Measurements from ENCODE around the gene ADGRE1.

The ADGRE1 gene

DNA sequence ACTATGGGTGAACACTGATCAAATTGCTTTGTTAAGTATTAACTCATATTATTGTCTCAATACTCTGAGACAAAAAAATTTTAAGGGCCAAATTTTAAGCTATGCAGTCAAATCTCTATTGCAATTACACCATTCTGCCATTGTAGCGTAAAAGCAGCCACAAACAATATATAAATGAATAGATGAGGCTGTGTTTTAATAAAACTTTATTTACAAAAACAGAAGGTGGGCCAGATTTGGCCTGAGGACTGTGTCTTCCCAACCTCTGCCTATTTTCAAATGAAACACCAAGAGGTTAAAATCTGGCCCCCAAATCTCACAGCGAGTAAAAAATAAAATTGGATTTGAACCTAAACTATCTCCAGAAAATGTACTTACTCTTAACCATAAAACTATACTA is 82.1 kb downstream of the ADGRE1 start:
- Histone ChIP-seq H3K27ac (no peak overlapping the region), H3K4me3 (no peak overlapping the region)
- no peak for TF ChIP-seq CTCF (IDR thresholded peaks at IDR 0.05)
- DNase-seq (ENCODE audit: low spot score): no peak

DNA sequence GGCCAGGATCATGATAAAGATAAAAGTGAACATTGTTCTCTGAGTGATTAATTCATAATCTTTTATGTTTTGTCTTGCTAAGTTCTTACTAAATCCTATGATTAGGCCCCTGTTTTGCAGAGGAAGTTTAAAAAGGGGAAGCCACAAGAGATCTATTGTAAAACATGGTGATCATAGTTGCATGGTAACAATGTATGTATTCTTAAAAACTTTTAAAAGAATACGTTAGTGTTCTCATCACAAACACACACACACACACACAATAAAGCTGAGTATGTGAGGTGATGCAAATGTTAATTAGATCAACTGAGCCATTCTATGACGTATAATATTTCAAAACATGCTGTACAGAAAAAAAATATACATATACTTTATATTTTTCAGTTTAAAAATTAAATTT is 82.6 kb downstream of the ADGRE1 start:
- H3K4me3 ChIP-seq: no peak overlapping the region
- DNase-seq (ENCODE audit: low spot score): no peak
- TF ChIP-seq CTCF (IDR thresholded peaks at IDR 0.05): no peak
- H3K27ac ChIP-seq: no peak overlapping the region

DNA sequence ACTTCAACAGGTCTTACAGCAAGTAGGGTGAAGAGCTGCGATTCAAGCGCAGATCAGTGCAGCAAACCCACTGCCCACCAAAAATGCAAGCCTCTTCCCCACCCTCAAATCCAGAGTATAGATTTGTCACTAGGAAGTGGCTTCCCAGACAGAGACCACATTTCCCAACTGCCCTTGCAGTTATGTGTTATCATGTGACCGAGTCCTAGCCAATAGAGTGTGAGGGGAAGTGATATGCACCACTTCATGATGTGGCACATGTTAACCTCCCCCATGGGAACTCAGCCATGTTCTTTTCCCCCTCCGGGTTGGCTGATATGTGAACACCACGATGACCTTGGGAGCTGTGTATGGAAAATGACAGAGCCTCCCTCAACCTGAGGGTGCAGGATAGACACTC is 83.1 kb downstream of the ADGRE1 start:
- no peak overlapping the region for H3K27ac ChIP-seq
- DNase-seq (ENCODE audit: low spot score): no peak

DNA sequence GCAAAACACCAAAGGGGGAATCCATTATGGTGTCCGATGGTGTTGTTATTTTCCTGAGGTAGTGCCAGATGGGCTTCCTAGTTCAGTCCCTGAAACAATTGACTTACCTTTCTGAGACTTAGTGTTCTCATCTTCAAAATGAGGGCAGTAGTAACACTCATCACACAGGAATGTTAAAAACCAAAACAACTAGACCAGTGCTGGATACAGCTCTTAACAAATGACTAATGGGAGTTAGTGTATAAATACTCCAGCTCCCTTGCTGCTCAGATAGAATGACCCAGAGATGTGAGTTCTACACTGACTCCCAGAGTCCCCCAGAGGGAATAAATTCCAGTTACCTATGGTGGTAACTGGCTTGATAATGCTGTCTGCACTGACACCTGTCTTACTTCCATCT is 84.0 kb downstream of the ADGRE1 start:
- H3K27ac ChIP-seq: no peak overlapping the region
- TF ChIP-seq CTCF (IDR thresholded peaks at IDR 0.05): no peak
- no peak for DNase-seq (ENCODE audit: low spot score)
- H3K4me3 ChIP-seq: no peak overlapping the region

More for the DNA sequence above, 83.1 kb downstream of the ADGRE1 start:
- TF ChIP-seq CTCF (IDR thresholded peaks at IDR 0.05): no peak
- H3K4me3 ChIP-seq: no peak overlapping the region

GRCh38 chr19:6976197-6976596 is 88.8 kb downstream of the ADGRE1 start:
- DNase-seq (ENCODE audit: low spot score): no peak
- TF ChIP-seq CTCF (IDR thresholded peaks at IDR 0.05): no peak
- H3K4me3 ChIP-seq: no peak overlapping the region

DNA sequence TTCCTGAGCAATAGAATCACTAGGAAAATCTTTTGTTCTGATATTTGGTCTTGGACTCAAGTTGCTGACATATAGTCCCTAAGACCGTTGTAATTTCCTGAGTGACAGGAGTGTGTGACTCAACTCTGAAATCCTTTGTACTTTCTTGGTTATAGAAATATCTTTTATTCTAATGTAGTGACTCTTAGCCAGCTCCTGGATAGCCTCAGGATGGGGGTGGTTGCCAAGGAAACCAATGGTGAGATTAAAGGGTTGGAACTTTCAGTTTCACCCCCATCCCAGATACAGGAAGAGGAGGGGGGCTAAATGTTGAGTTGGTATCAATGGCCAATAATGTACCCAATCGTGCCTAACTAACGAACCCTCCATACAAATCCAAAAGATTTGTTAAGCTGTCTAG is 92.0 kb downstream of the ADGRE1 start:
- Histone ChIP-seq H3K4me3 (no peak overlapping the region), H3K27ac (no peak overlapping the region)
- no peak for TF ChIP-seq CTCF (IDR thresholded peaks at IDR 0.05)
- DNase-seq (ENCODE audit: low spot score): no peak

More at GRCh38 chr19:6976197-6976596, 88.8 kb downstream of the ADGRE1 start:
- no peak overlapping the region for H3K27ac ChIP-seq

- Histone ChIP-seq H3K27ac (no peak overlapping the region), H3K4me3 (no peak overlapping the region)
- no peak for DNase-seq (ENCODE audit: low spot score)
- TF ChIP-seq CTCF (IDR thresholded peaks at IDR 0.05): no peak
Measured at GRCh38 chr19:6983448-6983847, 96.1 kb downstream of the ADGRE1 start.

All from coronary artery (tissue), 2 donors.